GM12874 (cell line): ENCODE results near the gene ITGA11.

Source experiments
- TF ChIP-seq, protein P1 (sequence below): IDR thresholded peaks from 2 replicates; pipeline ENCODE4 v1.5.1; 2011; ENCODE audit warnings: low read depth, mild to moderate bottlenecking, control low read depth, low read length, moderate library complexity; ENCODE audit not compliant: insufficient read depth

The ITGA11 gene

DNA sequence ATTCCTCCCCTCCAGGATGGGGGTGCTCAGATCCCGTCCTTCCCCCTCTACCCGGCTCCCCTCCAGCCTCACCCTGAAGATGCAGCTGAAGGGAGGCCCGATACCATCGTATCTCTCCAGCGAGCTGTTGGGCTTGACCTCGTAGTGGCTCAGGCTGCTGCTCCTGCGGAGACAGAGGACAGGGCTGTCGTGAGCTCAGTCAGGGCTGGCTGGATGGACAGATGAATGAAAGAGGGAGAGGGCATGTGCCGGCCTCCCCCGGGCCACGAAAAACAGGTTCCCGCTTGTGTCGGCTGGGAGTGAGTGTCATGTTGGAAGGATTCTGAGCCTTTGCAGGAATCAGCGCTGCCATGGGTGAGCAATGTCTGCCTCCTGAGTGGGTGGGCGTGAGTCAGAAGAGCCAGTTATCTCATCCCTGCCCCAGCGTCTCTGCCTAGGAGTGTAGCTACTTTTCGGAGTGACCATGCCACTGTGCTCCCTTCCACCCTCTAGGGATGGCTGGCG lies 119.2 kb downstream of the ITGA11 start:
- TF ChIP-seq, protein P1, sequence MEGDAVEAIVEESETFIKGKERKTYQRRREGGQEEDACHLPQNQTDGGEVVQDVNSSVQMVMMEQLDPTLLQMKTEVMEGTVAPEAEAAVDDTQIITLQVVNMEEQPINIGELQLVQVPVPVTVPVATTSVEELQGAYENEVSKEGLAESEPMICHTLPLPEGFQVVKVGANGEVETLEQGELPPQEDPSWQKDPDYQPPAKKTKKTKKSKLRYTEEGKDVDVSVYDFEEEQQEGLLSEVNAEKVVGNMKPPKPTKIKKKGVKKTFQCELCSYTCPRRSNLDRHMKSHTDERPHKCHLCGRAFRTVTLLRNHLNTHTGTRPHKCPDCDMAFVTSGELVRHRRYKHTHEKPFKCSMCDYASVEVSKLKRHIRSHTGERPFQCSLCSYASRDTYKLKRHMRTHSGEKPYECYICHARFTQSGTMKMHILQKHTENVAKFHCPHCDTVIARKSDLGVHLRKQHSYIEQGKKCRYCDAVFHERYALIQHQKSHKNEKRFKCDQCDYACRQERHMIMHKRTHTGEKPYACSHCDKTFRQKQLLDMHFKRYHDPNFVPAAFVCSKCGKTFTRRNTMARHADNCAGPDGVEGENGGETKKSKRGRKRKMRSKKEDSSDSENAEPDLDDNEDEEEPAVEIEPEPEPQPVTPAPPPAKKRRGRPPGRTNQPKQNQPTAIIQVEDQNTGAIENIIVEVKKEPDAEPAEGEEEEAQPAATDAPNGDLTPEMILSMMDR: no peak

DNA sequence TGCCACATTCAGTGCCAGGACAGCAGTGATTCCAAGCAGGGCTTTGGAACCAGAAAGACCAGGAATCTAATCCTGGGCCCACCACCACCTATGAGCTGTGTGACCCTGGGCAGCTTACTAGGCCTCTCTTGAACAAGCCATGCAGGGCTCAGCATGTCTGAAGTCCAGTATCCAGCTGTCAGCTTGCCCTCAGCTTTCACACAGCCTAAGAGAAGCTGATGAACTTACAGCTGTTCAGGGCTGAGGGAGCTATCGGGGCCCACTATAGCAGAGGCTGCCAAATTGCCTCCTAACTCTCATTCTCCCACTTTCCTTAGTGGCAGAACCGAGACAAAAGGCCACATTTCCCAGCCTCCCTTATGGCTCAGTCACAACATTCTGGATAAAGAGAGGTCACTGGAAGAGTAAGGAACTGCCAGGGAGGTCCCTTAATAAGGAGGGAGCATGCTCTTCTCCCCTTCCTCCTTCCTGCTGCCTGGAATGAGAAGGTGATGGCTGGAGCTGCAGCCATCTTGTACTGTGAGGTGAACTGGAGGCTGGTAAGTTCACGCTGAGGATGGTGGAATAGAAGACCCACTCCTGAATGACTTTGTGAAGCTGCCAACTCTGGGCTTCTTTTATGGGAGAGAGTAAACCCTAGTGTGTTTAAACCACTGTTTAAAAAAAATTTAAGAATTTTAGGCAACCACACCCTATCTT lies 120.0 kb downstream of the ITGA11 start:
- TF ChIP-seq, protein P1: no peak

DNA sequence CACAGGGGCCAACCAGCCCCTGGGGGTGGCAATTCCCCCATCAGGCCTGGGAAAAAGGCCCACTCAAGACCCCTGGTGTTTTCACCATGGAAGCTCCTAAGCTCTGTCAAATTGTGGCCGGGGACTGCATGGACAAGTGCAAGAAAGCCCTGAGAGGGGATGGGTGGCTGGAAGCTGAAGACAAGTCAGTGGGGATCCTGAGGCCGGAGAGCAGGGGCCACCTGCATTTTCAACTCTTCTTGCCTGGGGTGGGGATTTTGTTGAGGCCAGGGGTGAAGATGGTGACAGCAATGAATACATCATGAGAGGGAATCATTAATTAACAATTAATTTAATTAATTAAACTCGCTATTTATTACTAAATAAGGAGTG lies 120.5 kb downstream of the ITGA11 start:
- TF ChIP-seq, protein P1: no peak

DNA sequence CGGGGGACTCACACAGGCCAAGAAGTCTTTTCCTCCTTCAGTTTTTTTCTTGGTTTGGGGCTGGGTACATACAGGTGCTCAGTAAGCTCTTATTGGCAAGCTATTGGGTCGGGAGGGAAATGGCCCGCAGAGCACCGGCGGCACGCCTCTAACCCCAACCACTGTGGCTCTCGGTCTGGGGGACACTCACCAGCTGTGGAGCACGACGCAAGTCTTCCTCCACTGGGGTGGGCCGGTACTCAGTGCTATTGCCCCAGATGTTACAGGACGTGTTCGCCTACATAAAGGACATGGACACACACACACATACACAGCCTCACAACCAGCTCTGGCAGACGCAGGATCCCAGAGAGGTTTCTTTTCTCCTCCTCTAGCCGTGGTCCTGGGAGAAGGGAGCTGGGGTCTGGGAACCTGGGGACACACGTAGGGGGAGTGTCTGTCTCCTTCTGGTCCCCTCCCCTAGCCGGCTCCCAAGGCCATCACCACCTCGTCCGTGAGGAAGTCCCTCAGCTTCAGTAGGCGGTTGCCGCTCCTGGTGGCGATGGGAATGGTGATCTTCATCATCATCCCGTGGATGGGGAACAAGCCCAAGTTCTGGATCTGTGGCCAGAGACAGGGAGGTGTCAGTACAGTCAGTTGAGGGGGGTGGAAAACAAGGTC lies 121.0 kb downstream of the ITGA11 start:
- TF ChIP-seq, protein P1: no peak

DNA sequence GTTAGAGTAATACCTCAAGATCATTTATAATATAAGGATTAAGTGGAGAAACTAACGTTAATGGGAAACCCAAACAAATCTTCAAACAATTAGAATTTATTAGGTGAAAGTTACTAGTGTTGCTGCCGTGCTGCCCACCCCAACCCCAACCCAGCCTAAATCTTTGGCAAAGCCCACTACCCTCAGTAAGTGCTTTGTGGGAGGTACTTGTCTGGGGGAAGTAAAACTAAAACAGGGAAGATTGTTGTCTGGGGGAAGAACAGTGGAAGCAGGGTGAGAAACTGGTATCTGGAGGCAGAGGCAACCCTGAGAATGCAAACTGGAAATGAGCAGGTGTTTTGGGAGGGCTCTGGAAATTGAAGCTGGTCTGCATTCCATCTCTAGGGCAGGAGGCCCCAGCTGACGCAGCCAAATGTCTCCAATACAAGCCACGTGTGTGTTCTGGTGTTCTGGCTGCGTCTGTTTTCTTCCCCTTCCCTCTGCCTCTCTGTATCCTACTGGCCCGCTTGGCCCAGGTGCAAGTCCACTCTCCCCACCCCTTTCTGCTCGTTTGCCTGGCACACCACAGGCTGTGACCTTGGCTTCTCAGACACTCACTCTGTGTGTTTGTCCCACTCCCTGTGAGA lies 121.7 kb downstream of the ITGA11 start:
- TF ChIP-seq, protein P1: no peak

DNA sequence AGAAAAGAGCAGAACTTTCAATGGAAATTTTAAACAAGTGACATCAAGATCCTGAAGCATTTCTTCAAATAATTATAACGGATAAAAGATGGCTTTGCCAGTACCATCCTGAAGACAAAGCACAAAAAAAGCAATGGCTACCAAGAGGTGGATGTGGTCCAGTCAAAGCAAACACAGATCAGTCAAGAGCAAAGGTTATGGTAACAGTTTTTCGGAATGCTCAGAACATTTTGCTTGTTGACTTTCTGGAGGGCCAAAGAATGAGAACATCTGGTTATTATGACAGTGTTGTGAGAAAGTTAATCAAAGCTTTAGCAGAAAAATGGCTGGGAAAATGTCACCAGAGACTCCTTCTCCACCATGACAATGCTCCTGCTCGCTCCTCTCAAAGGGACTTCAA lies 122.9 kb downstream of the ITGA11 start:
- TF ChIP-seq, protein P1: no peak

DNA sequence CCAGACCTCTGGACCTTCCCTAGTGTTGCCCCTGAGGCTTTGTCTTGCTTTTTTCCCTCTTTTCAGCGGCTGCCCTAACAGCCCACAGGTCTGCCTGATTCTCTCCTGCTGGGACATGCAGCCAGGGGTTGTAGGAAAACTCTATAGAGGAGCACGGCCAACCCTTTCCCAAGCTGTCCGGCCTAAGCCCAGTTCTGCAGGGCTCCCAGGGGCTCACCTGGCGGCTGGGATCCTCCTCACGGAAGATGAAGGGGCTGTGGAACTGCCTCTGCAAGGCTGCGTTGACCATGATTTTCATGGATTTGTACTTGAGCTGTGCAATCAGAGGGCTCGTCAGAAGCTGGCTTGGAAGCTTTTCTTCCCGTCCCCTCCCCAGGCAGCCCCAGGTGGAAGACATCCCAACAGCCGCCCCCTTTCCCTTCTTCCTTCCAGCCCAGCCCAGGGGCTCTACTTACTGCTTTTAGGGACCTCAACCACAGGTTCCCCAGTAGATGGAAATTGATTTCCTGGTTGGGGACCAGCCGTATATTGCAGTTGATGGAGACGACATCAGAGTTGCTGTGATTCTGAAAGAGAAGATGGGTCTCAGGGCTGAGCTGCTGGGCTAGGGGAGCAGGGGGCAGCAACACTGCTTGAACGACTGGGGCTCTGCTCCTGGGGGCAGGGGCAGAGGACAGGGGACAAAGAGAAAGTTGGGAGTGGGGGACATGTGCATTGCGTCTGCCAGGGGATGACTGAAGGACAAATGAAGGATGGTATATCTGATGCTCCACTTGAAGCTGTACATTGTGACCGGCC lies 124.6 kb downstream of the ITGA11 start:
- TF ChIP-seq, protein P1: no peak
